ENCODE measurements around the gene TMEM132D.

GRCh38 chr12:129659961-129660622, 243.7 kb downstream of the TMEM132D start:
- TF ChIP-seq TAF1 (conservative IDR thresholded peaks at IDR 0.05): no peak
- no peak for TF ChIP-seq EGR1 (IDR thresholded peaks at IDR 0.05; ENCODE audit: low read depth in 2 of 2)
- no peak for TF ChIP-seq CTCF (IDR thresholded peaks at IDR 0.05; ENCODE audit: low read depth, low read length, missing input control)
- TF ChIP-seq JUND (IDR thresholded peaks at IDR 0.05): no peak
- TF ChIP-seq MAX (IDR thresholded peaks at IDR 0.05): no peak
- no peak for TF ChIP-seq RAD21 (IDR thresholded peaks at IDR 0.05)
- TF ChIP-seq REST (IDR thresholded peaks at IDR 0.05): no peak
- TF ChIP-seq YY1 (IDR thresholded peaks at IDR 0.05): no peak
- TF ChIP-seq HNF4A (conservative IDR thresholded peaks at IDR 0.05): no peak
- no peak for TF ChIP-seq FOXA1 (IDR thresholded peaks at IDR 0.05)
- no peak for TF ChIP-seq RXRA (IDR thresholded peaks at IDR 0.05)
- no peak for TF ChIP-seq GABPA (IDR thresholded peaks at IDR 0.05 in 1 of 2, conservative IDR thresholded peaks at IDR 0.05 in 1 of 2)
- no peak for TF ChIP-seq FOXA2 (IDR thresholded peaks at IDR 0.05)

Data from liver (tissue), 3 donors.